Neural progenitor cell (in vitro differentiated cells): ENCODE measurements around the gene KIF21A. TPM values are rescaled to one million over a fixed set of nuclear protein-coding genes. Genes with fewer than 3 reads are reported as not detected.
A peak's percentile ranks its signal among the peaks of the same experiment; 100 is the strongest.

Experiments
- DNase-seq: peaks from one replicate; pipeline ENCODE4 v3.0.0-alpha.2; 2016; ENCODE audit warnings: low spot score
- H2AFZ ChIP-seq: fragments of 200-600 bp; sonication (generic); replicated peaks from 2 replicates; pipeline ENCODE4 v1.6.1; 2016; ENCODE audit warnings: antibody characterized with exemption
- H3F3A ChIP-seq: fragments of 200-600 bp; sonication (generic); 2 replicates; pipeline ENCODE4 v1.6.1; 2016; ENCODE audit warnings: antibody characterized with exemption, low read depth
- H3K27ac ChIP-seq: fragments of 200-600 bp; sonication (generic); 2 replicates; pipeline ENCODE4 v1.5.1; 2016; ENCODE audit warnings: mild to moderate bottlenecking
- H3K27me3 ChIP-seq: fragments of 200-600 bp; sonication (generic); 2 replicates; pipeline ENCODE4 v1.6.1; 2016; ENCODE audit warnings: mild to moderate bottlenecking, moderate library complexity
- H3K36me3 ChIP-seq: fragments of 200-600 bp; sonication (generic); 2 replicates; pipeline ENCODE4 v1.5.1; 2016
- H3K4me1 ChIP-seq: fragments of 200-600 bp; sonication (generic); 2 replicates; pipeline ENCODE4 v1.6.1; 2016; ENCODE audit warnings: mixed run types
- H3K4me2 ChIP-seq: fragments of 200-600 bp; sonication (generic); 2 replicates; pipeline ENCODE4 v1.6.1; 2016
- H3K4me3 ChIP-seq: fragments of 200-600 bp; sonication (generic); 2 replicates; pipeline ENCODE4 v1.5.1; 2016
- H3K79me2 ChIP-seq: fragments of 200-600 bp; sonication (generic); 2 replicates; pipeline ENCODE4 v1.6.1; 2016; ENCODE audit warnings: low read depth
- H3K9ac ChIP-seq: fragments of 200-600 bp; sonication (generic); 2 replicates; pipeline ENCODE4 v1.6.1; 2016
- H3K9me3 ChIP-seq: fragments of 200-600 bp; sonication (generic); 2 replicates; pipeline ENCODE4 v1.5.1; 2016; ENCODE audit warnings: low read depth
- H4K20me1 ChIP-seq: fragments of 200-600 bp; sonication (generic); 2 replicates; pipeline ENCODE4 v1.6.1; 2016; ENCODE audit warnings: low read depth
- H3K27ac Mint-ChIP-seq: 3 replicates; pipeline ENCODE4 v1.8.0; 2021; ENCODE audit warnings: mixed read lengths
- H3K27me3 Mint-ChIP-seq: 2 replicates; pipeline ENCODE4 v1.8.0; 2022; ENCODE audit warnings: low read depth, mild to moderate bottlenecking, inconsistent platforms, moderate library complexity, mixed read lengths; ENCODE audit not compliant: insufficient read depth
- H3K36me3 Mint-ChIP-seq: 3 replicates; pipeline ENCODE4 v1.8.0; 2021; ENCODE audit warnings: mixed read lengths
- H3K4me1 Mint-ChIP-seq: 3 replicates; pipeline ENCODE4 v1.8.0; 2021; ENCODE audit warnings: mixed read lengths
- H3K4me3 Mint-ChIP-seq: 3 replicates; pipeline ENCODE4 v1.8.0; 2021; ENCODE audit warnings: mild to moderate bottlenecking, moderate library complexity, mixed read lengths
- H3K9me3 Mint-ChIP-seq: 3 replicates; pipeline ENCODE4 v1.8.0; 2020; ENCODE audit warnings: mixed read lengths
- EZH2 ChIP-seq: fragments of 200-600 bp; sonication (generic); IDR thresholded peaks from 2 replicates; pipeline ENCODE4 v1.6.1; 2017; ENCODE audit warnings: antibody characterized with exemption, mild to moderate bottlenecking, moderate library complexity
- EZH2phosphoT487 ChIP-seq: fragments of 200-600 bp; sonication (generic); IDR thresholded peaks from 2 replicates; pipeline ENCODE4 v1.6.1; 2017; ENCODE audit warnings: antibody characterized with exemption
- total RNA-seq: library from RNA; depleted of rRNA; stranded (reverse); fragments of >200 nt; gene quantifications from 2 replicates; pipeline ENCODE4 v1.2.3, GENCODE V29; 2015; ENCODE audit warnings: low replicate concordance
- TF ChIP-seq, protein P1 (sequence below): fragments of 200-600 bp; sonication (generic); IDR thresholded peaks from 2 replicates; pipeline ENCODE4 v1.5.1; 2017; ENCODE audit warnings: antibody characterized with exemption, mild to moderate bottlenecking

The KIF21A gene
- total RNA-seq, 1 donor from 2014 or later = 54.2 TPM

DNA sequence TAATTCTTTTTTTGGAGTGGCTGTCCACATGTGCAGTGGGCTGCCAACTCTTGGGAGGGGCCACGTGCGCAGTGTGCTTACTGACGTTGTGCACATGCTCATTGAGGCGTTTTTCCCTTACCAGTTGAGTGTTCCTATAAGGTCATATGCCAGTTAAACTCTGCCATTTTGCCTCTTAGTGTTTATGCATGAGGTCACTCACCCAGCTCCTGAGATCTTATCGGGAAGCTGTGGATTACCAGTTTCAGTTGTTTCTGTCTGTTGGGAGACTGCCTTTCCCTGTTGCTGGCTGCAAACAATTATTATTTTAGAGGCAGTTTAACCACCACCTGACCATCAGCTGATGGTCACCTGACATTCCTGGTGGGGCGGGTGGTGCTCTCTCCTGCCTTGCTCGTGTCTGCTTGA, 16.1 kb upstream of the KIF21A start:
- H3K4me1 ChIP-seq = no peaks in the 10 kb centered on the region
- H3K9me3 Mint-ChIP-seq = no peaks in the 10 kb centered on the region
- no peak for TF ChIP-seq EZH2phosphoT487
- TF ChIP-seq EZH2 = no peak
- TF ChIP-seq, protein P1, sequence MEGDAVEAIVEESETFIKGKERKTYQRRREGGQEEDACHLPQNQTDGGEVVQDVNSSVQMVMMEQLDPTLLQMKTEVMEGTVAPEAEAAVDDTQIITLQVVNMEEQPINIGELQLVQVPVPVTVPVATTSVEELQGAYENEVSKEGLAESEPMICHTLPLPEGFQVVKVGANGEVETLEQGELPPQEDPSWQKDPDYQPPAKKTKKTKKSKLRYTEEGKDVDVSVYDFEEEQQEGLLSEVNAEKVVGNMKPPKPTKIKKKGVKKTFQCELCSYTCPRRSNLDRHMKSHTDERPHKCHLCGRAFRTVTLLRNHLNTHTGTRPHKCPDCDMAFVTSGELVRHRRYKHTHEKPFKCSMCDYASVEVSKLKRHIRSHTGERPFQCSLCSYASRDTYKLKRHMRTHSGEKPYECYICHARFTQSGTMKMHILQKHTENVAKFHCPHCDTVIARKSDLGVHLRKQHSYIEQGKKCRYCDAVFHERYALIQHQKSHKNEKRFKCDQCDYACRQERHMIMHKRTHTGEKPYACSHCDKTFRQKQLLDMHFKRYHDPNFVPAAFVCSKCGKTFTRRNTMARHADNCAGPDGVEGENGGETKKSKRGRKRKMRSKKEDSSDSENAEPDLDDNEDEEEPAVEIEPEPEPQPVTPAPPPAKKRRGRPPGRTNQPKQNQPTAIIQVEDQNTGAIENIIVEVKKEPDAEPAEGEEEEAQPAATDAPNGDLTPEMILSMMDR = no peak
- H3K4me2 ChIP-seq = no peak overlapping the region
- H3F3A ChIP-seq = no peaks in the 10 kb centered on the region
- no peak overlapping the region for H2AFZ ChIP-seq
- no peaks in the 10 kb centered on the region for H3K36me3 Mint-ChIP-seq
- H3K36me3 ChIP-seq = no peaks in the 10 kb centered on the region
- no peaks in the 10 kb centered on the region for H3K27me3 Mint-ChIP-seq
- no peaks in the 10 kb centered on the region for H3K4me1 Mint-ChIP-seq
- no peaks in the 10 kb centered on the region for H3K79me2 ChIP-seq
- no peaks in the 10 kb centered on the region for H3K27me3 ChIP-seq
- no peaks in the 10 kb centered on the region for H4K20me1 ChIP-seq
- no peak overlapping the region for H3K4me3 ChIP-seq
- no peak overlapping the region for H3K9ac ChIP-seq
- H3K27ac Mint-ChIP-seq = no peak overlapping the region
- H3K27ac ChIP-seq = no peak overlapping the region
- DNase-seq = no peak
- H3K4me3 Mint-ChIP-seq = no peak overlapping the region
- no peaks in the 10 kb centered on the region for H3K9me3 ChIP-seq

- DNase-seq = no peak
- no peak overlapping the region for H3K9ac ChIP-seq
- Mint-ChIP-seq H3K4me1 (no peaks in the 10 kb centered on the region), H3K9me3 (peaks cover 1% of the 10 kb centered on the region), H3K27ac (no peak overlapping the region), H3K36me3 (no peaks in the 10 kb centered on the region), H3K4me3 (no peak overlapping the region), H3K27me3 (no peaks in the 10 kb centered on the region)
- no peaks in the 10 kb centered on the region for H3K27me3 ChIP-seq
- H2AFZ ChIP-seq = peak overlapping the region; percentile 73
- H3K4me2 ChIP-seq = no peak overlapping the region
- H3K36me3 ChIP-seq = no peaks in the 10 kb centered on the region
- TF ChIP-seq EZH2phosphoT487 (no peak), EZH2 (no peak)
- TF ChIP-seq, protein P1 = no peak
- H3K4me3 ChIP-seq = no peak overlapping the region
- H3K4me1 ChIP-seq = peaks cover 11% of the 10 kb centered on the region
- no peak overlapping the region for H3K27ac ChIP-seq
- H3K9me3 ChIP-seq = no peaks in the 10 kb centered on the region
- no peaks in the 10 kb centered on the region for H3F3A ChIP-seq
- no peaks in the 10 kb centered on the region for H3K79me2 ChIP-seq
- no peaks in the 10 kb centered on the region for H4K20me1 ChIP-seq
Observed at GRCh38 chr12:39451977-39452376, 9.1 kb upstream of the KIF21A start.

GRCh38 chr12:39448038-39448437, 5.1 kb upstream of the KIF21A start:
- Histone ChIP-seq H3K4me1 (peaks cover 20% of the 10 kb centered on the region), H2AFZ (no peak overlapping the region), H3K9me3 (no peaks in the 10 kb centered on the region), H3K4me2 (no peak overlapping the region), H3K4me3 (no peak overlapping the region), H3K27me3 (no peaks in the 10 kb centered on the region), H3K79me2 (no peaks in the 10 kb centered on the region), H3F3A (peaks cover 14% of the 10 kb centered on the region), H4K20me1 (no peaks in the 10 kb centered on the region), H3K36me3 (no peaks in the 10 kb centered on the region), H3K9ac (no peak overlapping the region), H3K27ac (no peak overlapping the region)
- H3K36me3 Mint-ChIP-seq = no peaks in the 10 kb centered on the region
- H3K27ac Mint-ChIP-seq = no peak overlapping the region
- H3K4me3 Mint-ChIP-seq = no peak overlapping the region
- H3K27me3 Mint-ChIP-seq = peaks cover 5% of the 10 kb centered on the region
- TF ChIP-seq, protein P1 = no peak
- TF ChIP-seq EZH2 (no peak), EZH2phosphoT487 (no peak)
- no peak for DNase-seq
- H3K9me3 Mint-ChIP-seq = peaks cover 1% of the 10 kb centered on the region
- peaks cover 10% of the 10 kb centered on the region for H3K4me1 Mint-ChIP-seq
